ENCODE measurements around the gene PSMD6. TPM values are rescaled to one million over a fixed set of nuclear protein-coding genes. Genes with fewer than 3 reads are reported as not detected.

Gene PSMD6
- total RNA-seq, 1 experiment from 2014 or later: 61.8 TPM

- DNase-seq (ENCODE audit: low spot score): no peak
Measured at GRCh38 chr3:64046592-64046991, 23.3 kb upstream of the PSMD6 start.

DNA sequence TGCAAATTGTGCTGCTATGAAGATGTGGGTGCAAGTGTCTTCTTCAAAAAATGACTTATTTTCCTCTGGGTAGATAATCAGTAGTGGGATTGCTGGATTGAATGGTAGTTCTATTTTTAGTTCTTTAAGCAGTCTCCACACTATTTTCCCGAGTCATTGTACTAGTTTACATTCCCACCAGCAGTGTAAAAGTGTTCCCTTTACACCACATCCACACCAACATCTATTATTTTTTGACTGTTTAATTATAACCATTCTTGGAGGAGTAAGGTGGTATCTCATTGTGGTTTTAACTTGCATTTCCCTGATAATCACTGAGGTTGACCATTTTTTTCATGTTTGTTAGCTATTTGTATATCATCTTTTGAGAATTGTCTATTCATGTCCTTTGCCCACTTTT is 19.7 kb upstream of the PSMD6 start:
- no peak for DNase-seq (ENCODE audit: low spot score)

GRCh38 chr3:64039981-64040733 is 16.9 kb upstream of the PSMD6 start:
- DNase-seq (ENCODE audit: low spot score): no peak

- DNase-seq (ENCODE audit: low spot score): no peak
Measured at GRCh38 chr3:64039332-64039731, 16.0 kb upstream of the PSMD6 start.

- no peak for DNase-seq (ENCODE audit: low spot score)
Measured at GRCh38 chr3:64038253-64038767, 15.0 kb upstream of the PSMD6 start.

DNA sequence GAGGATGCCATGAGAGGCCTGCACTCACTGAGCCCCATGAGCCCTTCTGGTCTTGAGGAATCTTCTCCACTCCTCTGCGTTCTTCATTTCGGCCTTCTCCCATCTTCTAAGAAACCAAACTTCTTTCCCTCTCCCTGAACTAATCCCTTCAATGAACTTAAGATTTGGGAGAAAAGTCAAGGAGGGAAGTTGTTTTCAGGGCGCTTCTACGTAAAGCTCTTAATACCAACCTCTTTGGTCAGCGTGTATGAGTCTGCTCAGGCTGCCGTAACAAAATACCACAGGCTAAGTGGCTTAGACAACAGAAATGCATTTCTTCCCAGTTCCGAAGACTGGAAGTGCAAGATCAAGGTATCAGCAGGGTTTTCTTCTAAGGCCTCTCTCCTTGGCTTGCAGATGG is 13.8 kb upstream of the PSMD6 start:
- no peak for DNase-seq (ENCODE audit: low spot score)

- no peak for DNase-seq (ENCODE audit: low spot score)
Measured at GRCh38 chr3:64033069-64033468, 9.8 kb upstream of the PSMD6 start.

GRCh38 chr3:64031540-64032508 is 8.5 kb upstream of the PSMD6 start:
- no peak for DNase-seq (ENCODE audit: low spot score)

GRCh38 chr3:64030741-64031140 is 7.4 kb upstream of the PSMD6 start:
- DNase-seq (ENCODE audit: low spot score): peak; percentile 74

- DNase-seq (ENCODE audit: low spot score): no peak
Measured at GRCh38 chr3:64029287-64029686, 6.0 kb upstream of the PSMD6 start.

GRCh38 chr3:64028754-64029153 is 5.5 kb upstream of the PSMD6 start:
- DNase-seq (ENCODE audit: low spot score): no peak

DNA sequence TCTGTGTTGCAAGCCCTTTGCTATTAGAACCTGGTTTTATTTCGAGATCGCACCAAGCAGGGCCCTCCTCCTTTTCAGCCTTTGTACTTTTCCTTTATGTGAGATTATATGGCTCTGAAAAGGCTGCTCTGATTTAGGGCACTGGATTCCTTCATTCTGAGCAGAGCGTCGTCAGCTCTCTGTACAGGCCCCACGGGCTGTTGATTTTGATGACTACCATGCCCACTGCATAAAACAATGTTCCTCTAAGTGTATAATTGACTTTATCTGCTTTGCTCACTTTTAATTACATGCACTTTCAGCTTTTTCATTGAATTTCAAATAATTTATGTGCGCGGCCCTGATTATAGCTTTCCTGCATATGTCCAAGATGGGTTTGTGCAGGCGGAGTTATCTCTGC is 4.4 kb upstream of the PSMD6 start:
- no peak for DNase-seq (ENCODE audit: low spot score)

- DNase-seq (ENCODE audit: low spot score): no peak
Measured at GRCh38 chr3:64026346-64026745, 3.1 kb upstream of the PSMD6 start.

DNA sequence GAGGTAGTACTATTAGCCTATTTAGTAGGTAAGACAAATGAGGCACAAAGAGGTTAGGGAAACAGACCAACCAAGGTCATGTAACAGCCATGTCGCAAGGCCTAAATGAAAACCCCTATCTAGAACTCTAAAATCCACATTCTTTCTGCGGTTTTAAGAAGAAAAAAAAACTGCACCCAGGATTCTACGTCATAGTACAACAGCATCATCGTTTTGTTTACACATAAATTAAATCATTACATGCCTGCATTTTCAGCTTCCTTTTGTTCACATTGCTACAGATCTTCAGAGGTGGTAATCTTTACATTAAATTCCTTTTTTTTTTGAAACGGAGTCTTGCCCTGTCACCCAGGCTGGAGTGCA is 548 bp upstream of the PSMD6 start:
- no peak for DNase-seq (ENCODE audit: low spot score)

GRCh38 chr3:64022451-64023186 is 675 bp downstream of the PSMD6 start:
- peak; percentile 6 for DNase-seq (ENCODE audit: low spot score)

- DNase-seq (ENCODE audit: low spot score): no peak
Measured at GRCh38 chr3:64021922-64022321, 1.4 kb downstream of the PSMD6 start.

- DNase-seq (ENCODE audit: low spot score): no peak
Measured at GRCh38 chr3:64019879-64020278, 3.4 kb downstream of the PSMD6 start.

DNA sequence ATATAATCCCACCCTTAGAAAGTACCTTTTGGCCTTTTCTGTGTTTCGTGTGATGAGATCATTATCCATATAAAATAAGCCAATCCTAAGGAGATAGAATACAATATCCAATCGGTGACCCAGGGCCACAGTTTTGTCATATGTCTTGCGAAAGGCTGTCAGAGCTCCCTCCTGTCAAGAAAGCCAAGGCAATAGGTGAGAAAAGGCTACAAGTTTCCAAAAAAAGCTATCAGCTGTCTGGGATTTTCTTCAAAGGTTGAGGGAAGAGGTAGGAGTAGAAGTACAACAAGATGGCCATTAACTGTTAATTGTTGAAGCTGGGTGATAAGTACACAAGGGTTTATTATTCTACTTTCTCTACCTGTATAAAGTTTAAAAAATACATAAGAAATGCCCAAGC is 4.0 kb downstream of the PSMD6 start:
- DNase-seq (ENCODE audit: low spot score): no peak

GRCh38 chr3:64016941-64017620 is 6.2 kb downstream of the PSMD6 start:
- DNase-seq (ENCODE audit: low spot score): no peak

DNA sequence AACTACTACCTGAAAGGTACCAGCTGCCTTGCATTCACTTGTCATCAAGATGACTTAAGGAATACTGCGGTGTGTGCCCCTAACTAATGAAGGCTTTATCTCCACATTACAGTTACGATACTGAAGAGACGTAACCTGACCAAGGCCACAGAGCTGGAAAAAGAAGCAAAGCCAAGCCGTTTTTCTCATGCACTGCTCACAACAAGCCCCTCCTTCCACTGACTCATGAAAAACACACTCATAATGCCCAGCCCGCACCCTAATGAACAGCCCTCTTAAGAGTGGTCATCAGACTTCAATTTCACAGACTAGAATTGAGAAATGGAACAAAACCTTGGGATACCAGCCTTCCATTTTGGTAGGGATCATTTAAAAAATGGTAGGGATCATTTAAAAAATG is 11.6 kb downstream of the PSMD6 start:
- DNase-seq (ENCODE audit: low spot score): no peak

DNA sequence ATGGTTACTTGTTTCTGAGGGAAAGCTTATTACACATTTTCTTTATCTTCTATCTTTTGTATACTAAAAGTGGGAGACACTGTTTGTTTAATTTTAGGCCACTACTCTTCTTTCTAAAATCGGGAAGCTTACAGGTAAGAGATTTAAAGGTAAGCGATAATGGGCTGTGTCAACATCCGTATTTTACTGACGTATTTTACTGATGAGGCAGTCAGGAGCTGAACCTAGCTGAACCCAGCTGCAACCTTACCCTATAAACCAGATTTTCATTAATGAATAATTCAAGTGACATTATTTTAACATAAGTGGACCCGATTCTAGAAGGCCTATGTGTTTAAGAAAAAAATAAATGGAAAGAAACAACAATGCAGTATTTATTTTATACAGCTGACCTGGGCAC is 13.1 kb downstream of the PSMD6 start:
- DNase-seq (ENCODE audit: low spot score): no peak

Data from HT-29 (cell line).